Measurements from ENCODE around the gene INPP4B.
"Not testable (repeated sequence)": the region's sequence is repeated elsewhere in the genome, so short reads cannot be mapped to it uniquely, and the experiment has no call there.

INPP4B gene

GRCh38 chr4:142405695-142406498 lies 440.2 kb downstream of the INPP4B start:
- DNase-seq: peak; percentile 68

- DNase-seq: peak; percentile 82
Measured at GRCh38 chr4:142405021-142405694, 440.9 kb downstream of the INPP4B start.

- peak; percentile 74 for DNase-seq
Measured at GRCh38 chr4:142404191-142404611, 441.9 kb downstream of the INPP4B start.

GRCh38 chr4:142402900-142403299 lies 443.2 kb downstream of the INPP4B start:
- peak; percentile 64 for DNase-seq

- peak; percentile 60 for DNase-seq
Measured at GRCh38 chr4:142402156-142402555, 443.9 kb downstream of the INPP4B start.

- DNase-seq: not testable (repeated sequence)
Measured at GRCh38 chr4:142397364-142397991, 448.6 kb downstream of the INPP4B start.

GRCh38 chr4:142396279-142396678 lies 449.8 kb downstream of the INPP4B start:
- DNase-seq: peak; percentile 76

GRCh38 chr4:142393127-142393526 lies 453.0 kb downstream of the INPP4B start:
- no peak for DNase-seq

- DNase-seq: no peak
Measured at GRCh38 chr4:142386856-142387255, 459.2 kb downstream of the INPP4B start.

GRCh38 chr4:142386449-142386848 lies 459.7 kb downstream of the INPP4B start:
- no peak for DNase-seq

GRCh38 chr4:142383800-142384470 lies 462.2 kb downstream of the INPP4B start:
- no peak for DNase-seq

GRCh38 chr4:142383354-142383753 lies 462.7 kb downstream of the INPP4B start:
- DNase-seq: no peak

- DNase-seq: no peak
Measured at GRCh38 chr4:142380052-142380602, 466.0 kb downstream of the INPP4B start.

GRCh38 chr4:142379277-142380051 lies 466.6 kb downstream of the INPP4B start:
- peak; percentile 97 for DNase-seq

- no peak for DNase-seq
Measured at GRCh38 chr4:142378179-142378578, 467.9 kb downstream of the INPP4B start.

GRCh38 chr4:142377342-142378091 lies 468.6 kb downstream of the INPP4B start:
- no peak for DNase-seq

- DNase-seq: no peak
Measured at GRCh38 chr4:142376204-142376603, 469.9 kb downstream of the INPP4B start.

GRCh38 chr4:142373610-142374009 lies 472.5 kb downstream of the INPP4B start:
- peak; percentile 34 for DNase-seq

GRCh38 chr4:142372530-142373260 lies 473.4 kb downstream of the INPP4B start:
- DNase-seq: peak; percentile 32

GRCh38 chr4:142369141-142369540 lies 477.0 kb downstream of the INPP4B start:
- DNase-seq: peak; percentile 44
